ENCODE measurements around the gene CDH4. TPM values are rescaled to one million over a fixed set of nuclear protein-coding genes. Genes with fewer than 3 reads are reported as not detected.

The CDH4 gene
- total and polyA plus RNA-seq, 2 of the 13 experiments (the other 11 are each of a cell fraction or from before 2014, with no cell fraction given), result not detected

DNA sequence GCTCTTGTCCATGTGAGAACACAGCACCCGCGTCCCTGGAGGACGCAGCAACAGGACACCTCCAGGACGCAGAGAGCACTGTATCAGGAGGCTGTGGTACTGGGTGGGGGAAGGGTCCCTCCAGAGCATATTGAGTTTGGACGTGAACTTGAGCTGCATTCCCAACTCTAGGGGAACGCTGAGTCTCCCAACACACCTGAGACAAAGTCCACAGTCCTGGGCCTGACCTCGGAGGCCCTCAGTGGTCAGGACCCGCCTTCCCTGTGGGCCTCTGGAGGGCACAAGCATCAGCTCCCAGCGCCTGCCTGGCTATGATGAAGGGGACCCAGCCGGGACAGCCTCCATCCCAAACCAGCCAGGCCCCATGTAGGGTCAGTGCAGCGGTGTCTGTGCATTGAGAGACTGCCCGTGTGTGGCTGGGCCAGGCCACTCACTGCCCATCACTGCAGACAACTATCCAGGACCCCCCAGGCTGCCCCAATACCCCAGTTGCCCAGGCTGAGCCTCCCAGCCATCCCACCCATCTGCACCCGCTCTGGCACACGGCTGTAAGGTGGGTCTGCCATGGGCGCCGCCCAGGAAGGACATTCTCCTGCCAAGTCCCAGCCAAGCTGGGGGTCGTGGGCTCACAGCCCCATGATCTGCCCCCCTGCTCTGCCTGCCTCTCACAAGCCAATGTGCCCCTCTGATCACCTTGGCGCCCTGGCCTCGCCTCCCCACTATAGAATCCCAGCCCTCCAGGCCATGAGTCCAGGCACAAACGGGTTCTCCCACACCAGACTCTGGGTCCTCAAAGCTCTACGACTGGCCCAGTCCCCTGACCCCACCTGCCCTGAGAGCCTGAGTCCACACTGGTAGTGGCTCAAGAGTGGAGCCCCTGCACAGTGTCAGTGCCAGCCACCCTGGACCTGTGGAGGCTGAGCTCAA is 697.9 kb downstream of the CDH4 start (continued):
- TF ChIP-seq NFAT5 (CRISPR knock-in tag; IDR thresholded peaks at IDR 0.05) (no peak), BCL6 (CRISPR knock-in tag; IDR thresholded peaks at IDR 0.05) (0 out of 2 replicates have a peak, but pooled peaks have one; percentile 15), ZNF549 (CRISPR knock-in tag; IDR thresholded peaks at IDR 0.05) (no peak), ZNF232 (CRISPR knock-in tag; IDR thresholded peaks at IDR 0.05; ENCODE audit: borderline replicate concordance) (no peak), ZMYM3 (CRISPR knock-in tag; IDR thresholded peaks at IDR 0.05) (0 out of 2 replicates have a peak, but pooled peaks have one; percentile 38), NCOR1 (IDR thresholded peaks at IDR 0.05; ENCODE audit: borderline replicate concordance, low read length) (peak; percentile 60), ZNF335 (CRISPR knock-in tag; IDR thresholded peaks at IDR 0.05) (no peak), RARA (CRISPR knock-in tag; IDR thresholded peaks at IDR 0.05) (peak; percentile 72), CENPBD1 (CRISPR knock-in tag; IDR thresholded peaks at IDR 0.05; ENCODE audit: borderline replicate concordance, low read depth) (no peak), DNMT1 (CRISPR knock-in tag; IDR thresholded peaks at IDR 0.05) (0 out of 2 replicates have a peak, but pooled peaks have one; percentile 17), RXRB (CRISPR knock-in tag; IDR thresholded peaks at IDR 0.05; ENCODE audit: borderline replicate concordance) (peak; percentile 56; the same call in 1 of the 2 replicates), NR2F1 (CRISPR knock-in tag; IDR thresholded peaks at IDR 0.05) (0 out of 4 replicates have a peak, but pooled peaks of 1 of the 2 experiments have one; percentile 31), ZNF296 (CRISPR knock-in tag; conservative IDR thresholded peaks at IDR 0.05) (no peak), ZNF354B (CRISPR knock-in tag; IDR thresholded peaks at IDR 0.05) (no peak), TOPORS (CRISPR knock-in tag; IDR thresholded peaks at IDR 0.05) (no peak), MEIS1 (CRISPR knock-in tag; IDR thresholded peaks at IDR 0.05; ENCODE audit: borderline replicate concordance) (no peak)
- TF ChIP-seq, protein P1, sequence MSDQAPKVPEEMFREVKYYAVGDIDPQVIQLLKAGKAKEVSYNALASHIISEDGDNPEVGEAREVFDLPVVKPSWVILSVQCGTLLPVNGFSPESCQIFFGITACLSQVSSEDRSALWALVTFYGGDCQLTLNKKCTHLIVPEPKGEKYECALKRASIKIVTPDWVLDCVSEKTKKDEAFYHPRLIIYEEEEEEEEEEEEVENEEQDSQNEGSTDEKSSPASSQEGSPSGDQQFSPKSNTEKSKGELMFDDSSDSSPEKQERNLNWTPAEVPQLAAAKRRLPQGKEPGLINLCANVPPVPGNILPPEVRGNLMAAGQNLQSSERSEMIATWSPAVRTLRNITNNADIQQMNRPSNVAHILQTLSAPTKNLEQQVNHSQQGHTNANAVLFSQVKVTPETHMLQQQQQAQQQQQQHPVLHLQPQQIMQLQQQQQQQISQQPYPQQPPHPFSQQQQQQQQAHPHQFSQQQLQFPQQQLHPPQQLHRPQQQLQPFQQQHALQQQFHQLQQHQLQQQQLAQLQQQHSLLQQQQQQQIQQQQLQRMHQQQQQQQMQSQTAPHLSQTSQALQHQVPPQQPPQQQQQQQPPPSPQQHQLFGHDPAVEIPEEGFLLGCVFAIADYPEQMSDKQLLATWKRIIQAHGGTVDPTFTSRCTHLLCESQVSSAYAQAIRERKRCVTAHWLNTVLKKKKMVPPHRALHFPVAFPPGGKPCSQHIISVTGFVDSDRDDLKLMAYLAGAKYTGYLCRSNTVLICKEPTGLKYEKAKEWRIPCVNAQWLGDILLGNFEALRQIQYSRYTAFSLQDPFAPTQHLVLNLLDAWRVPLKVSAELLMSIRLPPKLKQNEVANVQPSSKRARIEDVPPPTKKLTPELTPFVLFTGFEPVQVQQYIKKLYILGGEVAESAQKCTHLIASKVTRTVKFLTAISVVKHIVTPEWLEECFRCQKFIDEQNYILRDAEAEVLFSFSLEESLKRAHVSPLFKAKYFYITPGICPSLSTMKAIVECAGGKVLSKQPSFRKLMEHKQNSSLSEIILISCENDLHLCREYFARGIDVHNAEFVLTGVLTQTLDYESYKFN (CRISPR knock-in tag; conservative IDR thresholded peaks at IDR 0.05), result peak; percentile 35; the same call in 1 of the 2 replicates

Measured in HepG2 (cell line).